H1 (cell line): ENCODE results near the gene KLF14. TPM values are rescaled to one million over a fixed set of nuclear protein-coding genes. Genes with fewer than 3 reads are reported as not detected.

Experiments used
- CTCF ChIA-PET: fragments of 300-600 bp; sonication (Branson Sonifier 250); formaldehyde crosslinking; loops from one replicate; lab custom pipeline; 2021; ENCODE audit not compliant: partially characterized antibody; lab: Charles Lee
- POLR2A ChIA-PET: fragments of 300-600 bp; sonication (Branson Sonifier 250); formaldehyde crosslinking; loops from one replicate; lab custom pipeline; 2021; ENCODE audit warnings: inconsistent platforms; ENCODE audit not compliant: partially characterized antibody; lab: Charles Lee
- DNase-seq, 2 experiments: peaks; one replicate each; pipeline versions ENCODE4 v3.0.0 to v3.0.0-alpha.2; 2010 to 2022; ENCODE audit warnings: low spot score in 2 of 2, low read depth in 1 of 2, mixed read lengths in 1 of 2
- FAIRE-seq: peaks from 2 replicates; lab custom pipeline; 2011; peaks lifted over from hg19 to GRCh38; lab: Jason Lieb, UNC
- H2AFZ ChIP-seq: 2 replicates; pipeline ENCODE4 v1.8.1; 2012; ENCODE audit warnings: low read length, inconsistent platforms
- H2AK5ac ChIP-seq: 2 replicates; pipeline ENCODE4 v1.6.1; 2013; ENCODE audit warnings: low read depth, low read length
- H2BK120ac ChIP-seq: replicated peaks from 2 replicates; pipeline ENCODE3; 2013; ENCODE audit warnings: low read depth, low read length, inconsistent platforms
- H2BK12ac ChIP-seq: 2 replicates; pipeline ENCODE4 v1.6.1; 2013; ENCODE audit warnings: low read depth, low read length
- H2BK15ac ChIP-seq: 2 replicates; pipeline ENCODE4 v1.6.1; 2013; ENCODE audit warnings: low read length
- H2BK20ac ChIP-seq: 2 replicates; pipeline ENCODE4 v1.6.1; 2013; ENCODE audit warnings: low read length
- H2BK5ac ChIP-seq: 2 replicates; pipeline ENCODE4 v1.6.1; 2013; ENCODE audit warnings: low read depth, low read length
- H3K14ac ChIP-seq: 2 replicates; pipeline ENCODE4 v1.6.1; 2013; ENCODE audit warnings: inconsistent platforms; ENCODE audit not compliant: insufficient read length
- H3K18ac ChIP-seq: 2 replicates; pipeline ENCODE4 v1.6.1; 2013; ENCODE audit warnings: low read length; ENCODE audit errors: extremely low read depth
- H3K23ac ChIP-seq: 2 replicates; pipeline ENCODE4 v1.6.1; 2013; ENCODE audit warnings: inconsistent platforms; ENCODE audit not compliant: insufficient read length
- H3K23me2 ChIP-seq: 2 replicates; pipeline ENCODE4 v1.6.1; 2013; ENCODE audit warnings: low read depth, low read length
- H3K27ac ChIP-seq: 2 replicates; pipeline ENCODE4 v1.6.1; 2011; ENCODE audit warnings: low read depth, low read length, inconsistent platforms
- H3K27me3 ChIP-seq, 4 experiments: replicated peaks in 1 of 4; 1 replicate in 1 of 4; 2 replicates in 3 of 4; pipeline versions ENCODE4 v1.6.1 to v1.8.1; 2011 to 2013; ENCODE audit warnings: low read length in 3 of 4, mild to moderate bottlenecking in 3 of 4, inconsistent platforms in 2 of 4, mixed read lengths in 2 of 4, moderate library complexity in 1 of 4; ENCODE audit not compliant: control insufficient read depth in 3 of 4, insufficient read depth in 3 of 4; ENCODE audit errors: extremely low read depth in 1 of 4
- H3K36me3 ChIP-seq, 4 experiments: 2 replicates each; pipeline versions ENCODE4 v1.6.1 to v1.8.1; 2011 to 2013; ENCODE audit warnings: mild to moderate bottlenecking in 4 of 4, low read length in 3 of 4, moderate library complexity in 2 of 4, control low read depth in 1 of 4, inconsistent platforms in 1 of 4; ENCODE audit not compliant: insufficient read depth in 4 of 4, control insufficient read depth in 2 of 4
- H3K4ac ChIP-seq: replicated peaks from 2 replicates; pipeline ENCODE3; 2013; ENCODE audit warnings: low read length, low read depth, mixed read lengths, inconsistent platforms; ENCODE audit not compliant: insufficient read length
- H3K4me1 ChIP-seq, 4 experiments: replicated peaks in 1 of 4; 1 replicate in 1 of 4; 2 replicates in 3 of 4; pipeline versions ENCODE4 v1.6.1 to v1.8.1; 2011 to 2013; ENCODE audit warnings: low read length in 3 of 4, inconsistent platforms in 2 of 4, mixed read lengths in 1 of 4; ENCODE audit not compliant: insufficient read depth in 4 of 4, control insufficient read depth in 3 of 4
- H3K4me2 ChIP-seq, 2 experiments: 2 replicates each; pipeline versions ENCODE4 v1.6.1 to v1.8.1; 2011 to 2013; ENCODE audit warnings: low read depth in 2 of 2, low read length in 2 of 2, control low read depth in 1 of 2, inconsistent platforms in 1 of 2, mild to moderate bottlenecking in 1 of 2; ENCODE audit not compliant: insufficient read depth in 1 of 2
- H3K4me3 ChIP-seq, 4 experiments: fragments of 200-600, 300-600 bp in 1 of 4; sonication (generic), shearing (Covaris generic), sonication (Bioruptor Twin) in 1 of 4; 2 replicates each; pipeline versions ENCODE4 v1.5.1 to v1.8.1; 2011 to 2016; ENCODE audit warnings: low read length in 4 of 4, low read depth in 3 of 4, control low read depth in 2 of 4, inconsistent platforms in 2 of 4, mild to moderate bottlenecking in 2 of 4, mixed read lengths in 1 of 4, moderate library complexity in 1 of 4; ENCODE audit not compliant: insufficient read depth in 2 of 4; ENCODE audit errors: extremely low read depth in 1 of 4
- H3K56ac ChIP-seq: replicated peaks from 2 replicates; pipeline ENCODE3; 2013; ENCODE audit warnings: low read depth, mild to moderate bottlenecking, mixed read lengths, low read length, inconsistent platforms; ENCODE audit not compliant: insufficient read length
- H3K79me1 ChIP-seq: 2 replicates; pipeline ENCODE4 v1.6.1; 2013; ENCODE audit warnings: low read depth, low read length, control low read depth
- H3K79me2 ChIP-seq, 2 experiments: 2 replicates each; pipeline versions ENCODE4 v1.6.1 to v1.8.1; 2012 to 2013; ENCODE audit warnings: low read length in 2 of 2, mild to moderate bottlenecking in 2 of 2, inconsistent platforms in 1 of 2; ENCODE audit not compliant: insufficient read depth in 2 of 2, control insufficient read depth in 1 of 2
- H3K9ac ChIP-seq, 4 experiments: replicated peaks in 1 of 4; 1 replicate in 1 of 4; 2 replicates in 3 of 4; pipeline versions ENCODE4 v1.6.1 to v1.8.1; 2011 to 2013; ENCODE audit warnings: low read depth in 3 of 4, low read length in 3 of 4, control low read depth in 2 of 4, mild to moderate bottlenecking in 2 of 4, moderate library complexity in 2 of 4, inconsistent platforms in 1 of 4; ENCODE audit errors: extremely low read depth in 1 of 4
- H3K9me3 ChIP-seq, 2 experiments: 2 replicates each; pipeline versions ENCODE4 v1.6.1 to v1.8.1; 2012 to 2013; ENCODE audit warnings: mild to moderate bottlenecking in 2 of 2, moderate library complexity in 2 of 2, control low read depth in 1 of 2, inconsistent platforms in 1 of 2, low read depth in 1 of 2, low read length in 1 of 2, mixed read lengths in 1 of 2; ENCODE audit not compliant: insufficient read depth in 2 of 2
- H4K20me1 ChIP-seq, 2 experiments: replicated peaks in 1 of 2; 2 replicates each; pipeline versions ENCODE3 to v1.8.1; 2011 to 2013; ENCODE audit warnings: inconsistent platforms in 2 of 2, low read length in 2 of 2, mild to moderate bottlenecking in 1 of 2; ENCODE audit not compliant: insufficient read depth in 2 of 2, control insufficient read depth in 1 of 2
- H4K5ac ChIP-seq: 2 replicates; pipeline ENCODE4 v1.6.1; 2013; ENCODE audit warnings: low read length, low read depth, mixed read lengths, inconsistent platforms; ENCODE audit not compliant: insufficient read length
- H4K8ac ChIP-seq: 2 replicates; pipeline ENCODE4 v1.8.0; 2013; ENCODE audit warnings: mild to moderate bottlenecking, moderate library complexity, low read length, inconsistent platforms; ENCODE audit not compliant: insufficient read depth; ENCODE audit errors: extremely low read depth
- H4K91ac ChIP-seq: replicated peaks from 2 replicates; pipeline ENCODE3; 2013; ENCODE audit warnings: low read length, mixed read lengths, inconsistent platforms; ENCODE audit not compliant: insufficient read length
- BRCA1 ChIP-seq: IDR thresholded peaks from 2 replicates; pipeline ENCODE4 v1.6.1; 2012; ENCODE audit warnings: low read depth, low read length, improper control_type of control experiment
- CHD1 ChIP-seq: IDR thresholded peaks from 2 replicates; pipeline ENCODE4 v1.6.1; 2012; ENCODE audit warnings: low read depth, low read length, improper control_type of control experiment
- CTBP2 ChIP-seq: IDR thresholded peaks from 2 replicates; pipeline ENCODE4 v1.7.0; 2011; ENCODE audit warnings: borderline replicate concordance, mild to moderate bottlenecking, moderate library complexity, mixed read lengths, low read length; ENCODE audit not compliant: insufficient read depth, insufficient read length
- CTCF ChIP-seq, 3 experiments: IDR thresholded peaks; 1 replicate in 2 of 3; 2 replicates in 1 of 3; pipeline versions ENCODE4 v1.5.1 to v1.6.1; 2011; ENCODE audit warnings: low read length in 3 of 3, mild to moderate bottlenecking in 3 of 3, inconsistent platforms in 2 of 3, low read depth in 1 of 3, moderate library complexity in 1 of 3; ENCODE audit not compliant: insufficient read depth in 1 of 3; ENCODE audit errors: control extremely low read depth in 1 of 3
- GTF2F1 ChIP-seq: IDR thresholded peaks from 2 replicates; pipeline ENCODE4 v1.6.1; 2012; ENCODE audit warnings: low read depth, low read length, improper control_type of control experiment, borderline replicate concordance
- POU5F1 ChIP-seq: IDR thresholded peaks from 2 replicates; pipeline ENCODE4 v1.6.1; 2011; ENCODE audit warnings: low read depth, mild to moderate bottlenecking, low read length, moderate library complexity
- SIX5 ChIP-seq: IDR thresholded peaks from 2 replicates; pipeline ENCODE4 v1.6.1; 2011; ENCODE audit warnings: mild to moderate bottlenecking, low read depth, low read length
- SP4 ChIP-seq: IDR thresholded peaks from 2 replicates; pipeline ENCODE4 v1.6.1; 2012; ENCODE audit warnings: low read length, inconsistent platforms
- ZNF274 ChIP-seq: IDR thresholded peaks from 2 replicates; pipeline ENCODE4 v1.7.0; 2012; ENCODE audit warnings: low read length, borderline replicate concordance; ENCODE audit errors: extremely low read depth
- WGBS, 2 experiments: shearing (Covaris generic) in 1 of 2; methylation state at CpG; one replicate each; pipeline versions ENCODE4 v1.1.6 to v1.1.7; 2013 to 2015; ENCODE audit warnings: low lambda C conversion rate in 2 of 2, mixed read lengths in 2 of 2, inconsistent platforms in 1 of 2, low coverage in 1 of 2, missing lambda C conversion rate in 1 of 2; ENCODE audit not compliant: insufficient replicate concordance in 2 of 2, insufficient coverage in 1 of 2, insufficient read length in 1 of 2; ENCODE audit errors: extremely low coverage in 1 of 2, missing lambda C conversion rate in 1 of 2; 5-methylcytosine and 5-hydroxymethylcytosine counted together
- polyA plus RNA-seq, 7 experiments: library from polyadenylated mRNA; depleted of rRNA in 3 of 7; stranded (reverse) in 5 of 7; unstranded in 2 of 7; fragments of >200 nt in 5 of 7; fragments of 200-250 nt in 2 of 7; gene quantifications; 1 replicate in 5 of 7; 2 replicates in 1 of 7; 4 replicates in 1 of 7; pipeline versions ENCODE4 v1.2.1 to v1.2.3, GENCODE V29; 2011 to 2013; ENCODE audit warnings: missing spikeins in 2 of 7, mixed read lengths in 2 of 7
- total RNA-seq: library from RNA; stranded (reverse); fragmentation: NEBNext Ultra II Directional; extraction: Animal tissue kit (Norgen Biotek cat#: 25700); gene quantifications from 2 replicates; pipeline ENCODE4 v1.2.1, GENCODE V29; 2021
- TF ChIP-seq, protein P1 (sequence below): IDR thresholded peaks from 2 replicates; pipeline ENCODE4 v1.6.1; 2012; ENCODE audit warnings: low read length, inconsistent platforms

KLF14 gene
- total and polyA plus RNA-seq, 2 of the 8 experiments (the other 6 are each of a cell fraction or from before 2014, with no cell fraction given) = 0.02 TPM; not detected in 1

DNA sequence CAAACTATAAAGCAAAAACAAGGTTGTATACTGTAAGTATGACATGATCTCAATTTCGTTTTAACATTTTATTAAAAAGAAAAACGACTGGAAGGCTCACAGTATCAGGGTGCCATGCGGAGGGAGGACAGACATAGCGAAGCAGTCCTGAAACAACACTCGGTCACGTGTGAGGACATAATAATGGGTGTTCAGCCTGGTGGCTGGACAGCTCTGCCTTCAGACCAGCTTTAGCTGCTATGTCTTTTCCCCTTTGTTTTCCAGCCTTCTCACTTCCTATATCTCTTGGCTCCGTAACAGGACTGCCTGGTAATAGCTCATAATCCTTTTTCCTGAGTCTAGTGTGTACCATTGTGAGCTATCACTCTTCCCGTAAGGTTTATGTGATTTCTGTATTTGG is 18.4 kb upstream of the KLF14 start:
- Histone ChIP-seq H3K56ac (no peak overlapping the region), H3K4me3 (no peak overlapping the region), H3K14ac (no peak overlapping the region), H3K9me3 (no peaks in the 10 kb centered on the region), H3K4me2 (no peak overlapping the region), H3K23ac (no peak overlapping the region), H3K79me2 (no peaks in the 10 kb centered on the region), H4K5ac (no peak overlapping the region), H4K8ac (no peak overlapping the region), H2AFZ (0 out of 2 replicates have a peak overlapping the region, but pooled peaks have one; percentile 10), H4K91ac (no peak overlapping the region), H2BK5ac (no peak overlapping the region), H3K23me2 (no peaks in the 10 kb centered on the region), H2BK12ac (no peak overlapping the region), H3K36me3 (no peaks in the 10 kb centered on the region), H2BK20ac (no peak overlapping the region), H3K9ac (no peak overlapping the region), H2AK5ac (no peak overlapping the region), H3K27me3 (no peaks in the 10 kb centered on the region), H3K4ac (no peak overlapping the region), H2BK120ac (no peak overlapping the region), H3K4me1 (no peaks in the 10 kb centered on the region), H4K20me1 (no peaks in the 10 kb centered on the region), H3K79me1 (no peaks in the 10 kb centered on the region), H2BK15ac (no peak overlapping the region), H3K27ac (no peak overlapping the region), H3K18ac (no peak overlapping the region)
- CTCF ChIA-PET = interaction anchor here (0.9 kb wide), 1 partner anchor 62 kb away, joined by 5 read pairs; no protein-coding TSS in a partner anchor
- 87% methylated on average over 8 of the region's 8 CpGs; no CpG with 5 or more reads in 1 of the 2 experiments for WGBS, 2 experiments
- no peak for DNase-seq
- POLR2A ChIA-PET = no interaction called here
- FAIRE-seq = no peak
- TF ChIP-seq, protein P1, sequence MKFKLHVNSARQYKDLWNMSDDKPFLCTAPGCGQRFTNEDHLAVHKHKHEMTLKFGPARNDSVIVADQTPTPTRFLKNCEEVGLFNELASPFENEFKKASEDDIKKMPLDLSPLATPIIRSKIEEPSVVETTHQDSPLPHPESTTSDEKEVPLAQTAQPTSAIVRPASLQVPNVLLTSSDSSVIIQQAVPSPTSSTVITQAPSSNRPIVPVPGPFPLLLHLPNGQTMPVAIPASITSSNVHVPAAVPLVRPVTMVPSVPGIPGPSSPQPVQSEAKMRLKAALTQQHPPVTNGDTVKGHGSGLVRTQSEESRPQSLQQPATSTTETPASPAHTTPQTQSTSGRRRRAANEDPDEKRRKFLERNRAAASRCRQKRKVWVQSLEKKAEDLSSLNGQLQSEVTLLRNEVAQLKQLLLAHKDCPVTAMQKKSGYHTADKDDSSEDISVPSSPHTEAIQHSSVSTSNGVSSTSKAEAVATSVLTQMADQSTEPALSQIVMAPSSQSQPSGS = no peak
- TF ChIP-seq SIX5 (no peak), CTBP2 (no peak), CHD1 (no peak), POU5F1 (no peak), GTF2F1 (no peak), CTCF (IDR thresholded peaks at IDR 0.05; ENCODE audit: control extremely low read depth in 1 of 3, insufficient read depth in 1 of 3, low read depth in 1 of 3, low read length in 3 of 3) (no peak), ZNF274 (no peak), BRCA1 (no peak), SP4 (no peak)
